Natural killer cell (primary cell): Measurements from ENCODE around the gene PLEKHA5. TPM values are rescaled to one million over a fixed set of nuclear protein-coding genes. Genes with fewer than 3 reads are reported as not detected.

Experiments
- ATAC-seq, 3 donors: fragments of 150-1000 bp in 2 of 3; fragments of 200-7000 bp in 1 of 3; cut with Tn5 transposase; 1 replicate in 1 of 3; 2 replicates in 2 of 3; pipeline ENCODE4 v1.10.0; 2021; ENCODE audit warnings: mild to moderate bottlenecking in 2 of 3, moderate library complexity in 2 of 3
- DNase-seq, 2 donors: peaks; one replicate each; pipeline versions ENCODE4 v3.0.0 to v3.0.0-alpha.2; 2013 to 2021; ENCODE audit warnings: mixed read lengths in 1 of 2
- H3K27ac ChIP-seq: one replicate; pipeline ENCODE4 v1.5.1; 2013; ENCODE audit warnings: mild to moderate bottlenecking, low read length
- H3K27me3 ChIP-seq: one replicate; pipeline ENCODE4 v1.6.1; 2013; ENCODE audit warnings: low read length; ENCODE audit not compliant: control insufficient read depth, insufficient read depth
- H3K36me3 ChIP-seq: one replicate; pipeline ENCODE4 v1.6.1; 2013; ENCODE audit warnings: low read length; ENCODE audit not compliant: control insufficient read depth, insufficient read depth
- H3K4me1 ChIP-seq: one replicate; pipeline ENCODE4 v1.6.1; 2013; ENCODE audit warnings: low read length; ENCODE audit not compliant: control insufficient read depth, insufficient read depth
- H3K4me3 ChIP-seq: one replicate; pipeline ENCODE4 v1.5.1; 2013; ENCODE audit warnings: low read length
- H3K9me3 ChIP-seq: one replicate; pipeline ENCODE4 v1.6.1; 2013; ENCODE audit warnings: low read length; ENCODE audit not compliant: control insufficient read depth, insufficient read depth
- H3K27ac Mint-ChIP-seq, 2 donors: one replicate each; pipeline ENCODE4 v1.8.0; 2022; ENCODE audit warnings: mild to moderate bottlenecking in 2 of 2, mixed read lengths in 2 of 2, moderate library complexity in 1 of 2
- H3K27me3 Mint-ChIP-seq, 2 donors: one replicate each; pipeline ENCODE4 v1.8.0; 2022; ENCODE audit warnings: low read depth in 2 of 2, mixed read lengths in 2 of 2
- H3K36me3 Mint-ChIP-seq: one replicate; pipeline ENCODE4 v1.8.0; 2022; ENCODE audit warnings: mixed read lengths
- H3K4me1 Mint-ChIP-seq, 2 donors: one replicate each; pipeline ENCODE4 v1.8.0; 2022; ENCODE audit warnings: mixed read lengths in 2 of 2
- H3K4me3 Mint-ChIP-seq: one replicate; pipeline ENCODE4 v1.8.0; 2022; ENCODE audit warnings: mild to moderate bottlenecking, moderate library complexity, mixed read lengths
- H3K9me3 Mint-ChIP-seq, 2 donors: one replicate each; pipeline ENCODE4 v1.8.0; 2022; ENCODE audit warnings: mixed read lengths in 2 of 2
- WGBS: methylation state at CpG from one replicate; pipeline ENCODE4 v1.1.7; 2013; ENCODE audit warnings: missing lambda C conversion rate; ENCODE audit not compliant: insufficient coverage; 5-methylcytosine and 5-hydroxymethylcytosine counted together
- intact Hi-C: fragments of 100-400 bp; cut with micrococcal nuclease; formaldehyde crosslinking; loops from one replicate; pipeline ENCODE4 v1.14.2; 2022
- total RNA-seq, 4 donors: library from RNA; stranded (reverse); fragments of 120-200 nt in 1 of 4; gene quantifications; one replicate each; pipeline versions ENCODE4 v1.2.3 to v1.2.4, GENCODE V29; 2013 to 2022
- TF ChIP-seq, protein P1 (sequence below): fragments of 200-600 bp; IDR thresholded peaks from one replicate; pipeline ENCODE4 v1.8.0; 2022; ENCODE audit warnings: antibody characterized with exemption

Gene PLEKHA5
- total RNA-seq, 3 donors from 2014 or later (not counting 1 experiment from before 2014, with no cell fraction given): 5.2 to 12.1 (median 7.0) TPM

DNA sequence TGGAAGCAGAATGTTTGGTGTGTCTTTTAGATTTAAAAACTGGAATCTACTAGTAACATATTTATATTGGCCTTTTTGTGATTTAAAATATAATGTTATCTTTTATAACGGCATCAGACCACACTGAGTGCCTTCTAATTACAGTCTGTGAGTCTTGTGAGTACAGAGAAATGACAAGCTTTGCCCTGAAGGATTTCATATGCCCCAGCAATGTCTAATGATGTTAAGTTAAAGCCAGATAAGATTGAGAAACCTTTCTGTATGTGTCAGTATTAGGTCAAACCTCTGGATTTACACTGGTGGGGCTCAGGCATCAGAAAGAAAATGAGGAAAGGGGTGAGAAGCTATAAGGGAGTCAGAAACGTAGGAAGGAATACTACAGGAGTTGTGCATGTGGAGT is 25.2 kb downstream of the PLEKHA5 start:
- H3K36me3 Mint-ChIP-seq: no peaks in the 10 kb centered on the region
- Histone ChIP-seq H3K4me3 (no peak overlapping the region), H3K36me3 (no peaks in the 10 kb centered on the region), H3K27me3 (no peaks in the 10 kb centered on the region), H3K9me3 (no peaks in the 10 kb centered on the region), H3K27ac (no peak overlapping the region), H3K4me1 (no peaks in the 10 kb centered on the region)
- DNase-seq: no peak
- no peak overlapping the region for H3K27ac Mint-ChIP-seq
- WGBS: 89% methylated on average over 1 of the region's 2 CpGs
- ATAC-seq: no peak
- peaks cover 0 to 3% of the 10 kb centered on the region in 2 donors for H3K27me3 Mint-ChIP-seq
- no peak overlapping the region for H3K4me3 Mint-ChIP-seq
- peaks cover 0 to 5% of the 10 kb centered on the region in 2 donors for H3K4me1 Mint-ChIP-seq
- intact Hi-C loops: no loop called here
- H3K9me3 Mint-ChIP-seq: no peaks in the 10 kb centered on the region
- TF ChIP-seq, protein P1, sequence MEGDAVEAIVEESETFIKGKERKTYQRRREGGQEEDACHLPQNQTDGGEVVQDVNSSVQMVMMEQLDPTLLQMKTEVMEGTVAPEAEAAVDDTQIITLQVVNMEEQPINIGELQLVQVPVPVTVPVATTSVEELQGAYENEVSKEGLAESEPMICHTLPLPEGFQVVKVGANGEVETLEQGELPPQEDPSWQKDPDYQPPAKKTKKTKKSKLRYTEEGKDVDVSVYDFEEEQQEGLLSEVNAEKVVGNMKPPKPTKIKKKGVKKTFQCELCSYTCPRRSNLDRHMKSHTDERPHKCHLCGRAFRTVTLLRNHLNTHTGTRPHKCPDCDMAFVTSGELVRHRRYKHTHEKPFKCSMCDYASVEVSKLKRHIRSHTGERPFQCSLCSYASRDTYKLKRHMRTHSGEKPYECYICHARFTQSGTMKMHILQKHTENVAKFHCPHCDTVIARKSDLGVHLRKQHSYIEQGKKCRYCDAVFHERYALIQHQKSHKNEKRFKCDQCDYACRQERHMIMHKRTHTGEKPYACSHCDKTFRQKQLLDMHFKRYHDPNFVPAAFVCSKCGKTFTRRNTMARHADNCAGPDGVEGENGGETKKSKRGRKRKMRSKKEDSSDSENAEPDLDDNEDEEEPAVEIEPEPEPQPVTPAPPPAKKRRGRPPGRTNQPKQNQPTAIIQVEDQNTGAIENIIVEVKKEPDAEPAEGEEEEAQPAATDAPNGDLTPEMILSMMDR: no peak

DNA sequence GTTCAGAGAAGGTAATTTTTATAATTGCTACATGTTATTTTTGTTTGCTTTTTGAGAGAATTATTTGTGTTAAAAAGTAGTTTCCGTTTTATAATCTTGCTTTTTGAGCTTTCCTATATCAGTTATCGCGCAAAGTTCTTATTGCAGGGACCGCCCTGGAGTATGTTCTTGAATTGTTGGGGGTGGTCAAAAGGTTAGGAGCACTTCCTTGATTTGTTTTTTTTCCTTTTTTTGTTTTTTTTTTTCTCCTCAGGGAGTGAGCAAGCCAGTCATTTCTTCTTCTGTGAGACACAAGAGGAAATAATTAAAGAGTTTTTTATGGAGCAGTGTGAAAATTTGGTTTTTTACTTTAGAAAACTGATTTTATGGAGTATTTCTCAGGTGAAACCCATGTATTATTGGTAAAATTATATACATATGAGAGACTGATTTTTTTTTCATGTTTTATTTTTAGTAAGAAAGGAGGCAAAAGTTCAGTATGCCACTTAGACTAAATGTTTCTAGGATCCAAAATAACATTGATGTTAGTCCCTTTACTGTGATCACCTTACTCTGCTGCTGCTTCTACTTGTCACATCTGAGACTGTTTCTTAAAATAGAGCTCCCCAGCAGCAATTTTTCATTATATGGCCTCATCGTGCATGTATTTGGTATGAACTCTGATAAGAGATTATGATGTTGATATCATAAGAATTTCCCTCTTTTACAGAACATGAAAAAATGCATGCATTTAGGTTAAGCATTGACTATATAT is 26.6 kb downstream of the PLEKHA5 start:
- Mint-ChIP-seq H3K36me3 (no peaks in the 10 kb centered on the region), H3K27ac (no peak overlapping the region), H3K4me1 (peaks cover 0 to 2% of the 10 kb centered on the region in 2 donors), H3K9me3 (no peaks in the 10 kb centered on the region), H3K27me3 (peaks cover 0 to under 1% of the 10 kb centered on the region in 2 donors), H3K4me3 (no peak overlapping the region)
- ATAC-seq (no peak), DNase-seq (no peak)
- H3K4me1 ChIP-seq: no peaks in the 10 kb centered on the region
- no peaks in the 10 kb centered on the region for H3K9me3 ChIP-seq
- intact Hi-C loops: no loop called here
- no peak overlapping the region for H3K4me3 ChIP-seq
- H3K36me3 ChIP-seq: no peaks in the 10 kb centered on the region
- H3K27me3 ChIP-seq: no peaks in the 10 kb centered on the region
- H3K27ac ChIP-seq: no peak overlapping the region
- TF ChIP-seq, protein P1: no peak
- WGBS: 95% methylated on average over 4 of the region's 5 CpGs

DNA sequence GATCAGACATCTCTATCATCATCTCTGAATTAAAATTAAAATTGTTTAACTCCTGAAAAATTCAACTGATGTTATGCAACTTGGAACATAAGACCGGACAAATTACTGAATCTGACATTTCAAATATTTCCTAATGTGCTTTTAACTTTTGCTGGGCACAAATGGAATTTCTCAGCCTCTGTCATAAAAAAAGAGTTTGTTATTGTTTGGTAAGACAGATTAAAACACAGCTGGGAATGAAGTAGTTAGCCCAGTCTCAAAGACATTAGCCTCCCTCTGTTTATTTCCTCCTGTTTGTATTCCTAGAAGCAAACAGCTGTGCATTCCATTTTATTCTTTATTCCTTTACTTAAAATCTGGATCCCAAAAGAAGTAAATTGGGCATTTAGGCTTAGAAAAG is 29.4 kb downstream of the PLEKHA5 start:
- Histone ChIP-seq H3K4me1 (no peaks in the 10 kb centered on the region), H3K9me3 (no peaks in the 10 kb centered on the region), H3K36me3 (no peaks in the 10 kb centered on the region), H3K27ac (no peak overlapping the region), H3K4me3 (no peak overlapping the region), H3K27me3 (no peaks in the 10 kb centered on the region)
- Mint-ChIP-seq H3K27me3 (peaks cover 0 to 1% of the 10 kb centered on the region in 2 donors), H3K27ac (no peak overlapping the region), H3K4me1 (no peaks in the 10 kb centered on the region), H3K36me3 (no peaks in the 10 kb centered on the region), H3K4me3 (no peak overlapping the region), H3K9me3 (no peaks in the 10 kb centered on the region)
- TF ChIP-seq, protein P1: no peak
- no CpG with 5 or more reads among the region's 1 CpG for WGBS
- ATAC-seq (no peak), DNase-seq (no peak)
- intact Hi-C loops: no loop called here

DNA sequence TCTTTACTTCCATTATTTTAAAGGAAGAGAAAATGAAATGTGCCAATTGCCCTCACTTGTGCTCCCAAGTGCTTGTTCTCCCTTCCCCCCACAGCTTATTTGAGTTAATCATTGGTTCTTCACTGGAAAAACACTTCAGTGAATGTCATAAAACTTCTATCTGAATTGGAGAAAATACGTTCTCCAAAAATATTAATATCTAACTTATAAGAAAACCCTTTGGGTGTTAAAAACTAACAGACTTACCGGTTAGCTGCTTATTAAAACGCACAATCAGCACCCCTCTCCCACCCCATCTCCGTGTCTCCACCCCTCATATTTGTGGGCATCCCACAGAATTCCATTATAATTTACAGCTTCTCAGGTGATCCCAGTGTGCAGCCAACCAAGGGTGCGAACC is 31.7 kb downstream of the PLEKHA5 start:
- H3K27ac ChIP-seq: no peak overlapping the region
- ATAC-seq (no peak), DNase-seq (no peak)
- 95% methylated on average over 5 of the region's 5 CpGs for WGBS
- H3K36me3 ChIP-seq: no peaks in the 10 kb centered on the region
- Mint-ChIP-seq H3K9me3 (peaks cover 0 to 2% of the 10 kb centered on the region in 2 donors), H3K27me3 (peaks cover 0 to 9% of the 10 kb centered on the region in 2 donors), H3K36me3 (no peaks in the 10 kb centered on the region), H3K27ac (no peak overlapping the region), H3K4me3 (no peak overlapping the region), H3K4me1 (peaks cover 0 to 5% of the 10 kb centered on the region in 2 donors)
- TF ChIP-seq, protein P1: no peak
- no peak overlapping the region for H3K4me3 ChIP-seq
- H3K27me3 ChIP-seq: no peaks in the 10 kb centered on the region
- no peaks in the 10 kb centered on the region for H3K4me1 ChIP-seq
- no peaks in the 10 kb centered on the region for H3K9me3 ChIP-seq
- intact Hi-C loops: no loop called here
